ENCODE measurements around the gene SYNGR2.

DNA sequence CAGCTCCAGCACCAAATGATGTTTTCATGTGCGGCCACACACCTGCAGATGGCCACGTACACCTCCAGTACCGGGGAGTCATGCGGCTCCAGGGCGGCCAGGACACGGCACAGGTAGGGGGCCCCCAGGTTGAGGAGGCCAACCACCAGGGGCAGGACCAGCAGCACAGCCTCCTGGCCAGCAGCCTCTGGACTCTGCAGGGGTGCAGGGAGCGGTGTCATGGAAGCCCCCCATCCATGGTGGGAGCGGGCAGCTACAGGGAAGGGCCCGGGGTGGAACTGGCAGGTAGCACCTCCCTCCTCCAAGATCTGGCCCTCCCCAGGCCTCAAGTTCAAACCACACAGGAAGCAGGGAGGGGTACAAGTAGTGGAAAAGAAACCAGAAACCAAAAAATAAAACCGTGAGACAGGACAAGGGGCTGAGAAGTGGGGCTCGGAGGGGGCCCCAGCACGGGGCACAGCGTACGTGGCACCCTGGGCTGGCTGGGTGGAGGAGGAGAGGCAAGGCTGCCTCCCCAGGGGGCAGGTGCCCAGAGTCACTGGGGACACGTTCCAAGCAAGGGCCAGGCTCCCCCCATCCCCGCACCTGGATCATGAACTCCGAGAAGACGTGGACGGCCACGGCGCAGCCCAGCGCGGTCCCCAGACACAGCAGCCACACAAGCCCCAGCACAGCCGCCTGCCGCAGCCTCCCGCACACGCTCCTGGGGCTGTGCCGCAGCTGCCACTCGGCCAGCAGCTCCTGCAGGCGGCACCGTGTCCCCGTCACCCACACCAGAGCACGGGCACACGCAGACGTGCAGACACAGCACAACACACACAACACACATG lies 47.2 kb upstream of the SYNGR2 start:
- TF ChIP-seq, protein P1, sequence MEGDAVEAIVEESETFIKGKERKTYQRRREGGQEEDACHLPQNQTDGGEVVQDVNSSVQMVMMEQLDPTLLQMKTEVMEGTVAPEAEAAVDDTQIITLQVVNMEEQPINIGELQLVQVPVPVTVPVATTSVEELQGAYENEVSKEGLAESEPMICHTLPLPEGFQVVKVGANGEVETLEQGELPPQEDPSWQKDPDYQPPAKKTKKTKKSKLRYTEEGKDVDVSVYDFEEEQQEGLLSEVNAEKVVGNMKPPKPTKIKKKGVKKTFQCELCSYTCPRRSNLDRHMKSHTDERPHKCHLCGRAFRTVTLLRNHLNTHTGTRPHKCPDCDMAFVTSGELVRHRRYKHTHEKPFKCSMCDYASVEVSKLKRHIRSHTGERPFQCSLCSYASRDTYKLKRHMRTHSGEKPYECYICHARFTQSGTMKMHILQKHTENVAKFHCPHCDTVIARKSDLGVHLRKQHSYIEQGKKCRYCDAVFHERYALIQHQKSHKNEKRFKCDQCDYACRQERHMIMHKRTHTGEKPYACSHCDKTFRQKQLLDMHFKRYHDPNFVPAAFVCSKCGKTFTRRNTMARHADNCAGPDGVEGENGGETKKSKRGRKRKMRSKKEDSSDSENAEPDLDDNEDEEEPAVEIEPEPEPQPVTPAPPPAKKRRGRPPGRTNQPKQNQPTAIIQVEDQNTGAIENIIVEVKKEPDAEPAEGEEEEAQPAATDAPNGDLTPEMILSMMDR (IDR thresholded peaks at IDR 0.05): no peak
- no peak for TF ChIP-seq POLR2AphosphoS5 (IDR thresholded peaks at IDR 0.05)
- TF ChIP-seq POLR2A (IDR thresholded peaks at IDR 0.05): no peak

Measured in breast epithelium (tissue), 3 donors.